ENCODE results near the gene EIF3CL.
"Not testable (repeated sequence)": the region's sequence is repeated elsewhere in the genome, so short reads cannot be mapped to it uniquely, and the experiment has no call there.

GRCh38 chr16:28330232-28330631 lies 73.4 kb downstream of the EIF3CL start:
- not testable (repeated sequence) for TF ChIP-seq POLR2A, CTCF (IDR thresholded peaks at IDR 0.05)

All from right lobe of liver (tissue), 4 donors.